ENCODE data around the gene SLC16A12.

DNA sequence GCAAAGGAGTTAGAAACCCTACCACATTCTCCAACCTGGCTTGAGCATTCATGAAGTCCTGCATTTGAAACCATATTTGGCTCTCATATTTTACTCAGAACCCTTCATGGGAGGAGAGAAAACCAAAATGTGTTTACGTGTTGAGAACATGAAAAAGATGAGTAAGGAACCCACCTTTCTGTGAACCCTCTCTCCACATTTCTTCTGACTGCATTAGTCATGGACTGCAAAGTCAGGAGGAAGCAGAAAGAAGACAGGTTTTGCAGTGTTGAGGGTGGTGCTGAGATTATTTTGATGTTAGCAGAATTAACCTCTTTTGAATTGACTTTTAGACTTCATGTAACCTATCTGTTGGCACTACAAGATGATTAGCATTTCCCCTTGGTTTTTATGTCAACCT, 152.6 kb downstream of the SLC16A12 start:
- TF ChIP-seq FOXP2 (optimal IDR thresholded peaks at IDR 0.05; ENCODE audit: borderline replicate concordance, extremely low read depth, extremely low read length, insufficient read depth) (no peak), TAF1 (IDR thresholded peaks at IDR 0.05; ENCODE audit: borderline replicate concordance, insufficient read depth, low read length) (no peak)

Measured in PFSK-1 (cell line).